Liver (tissue), 9 donors: ENCODE results near the gene CRACDL. TPM values are rescaled to one million over a fixed set of nuclear protein-coding genes. Genes with fewer than 3 reads are reported as not detected.
"Not testable (repeated sequence)": the region's sequence is repeated elsewhere in the genome, so short reads cannot be mapped to it uniquely, and the experiment has no call there.

ENCODE experiments used
- DNase-seq: peaks from one replicate; pipeline ENCODE4 v3.0.0-alpha.2; 2017; ENCODE audit warnings: low spot score
- H3K27ac ChIP-seq, 2 donors: one replicate each; pipeline ENCODE4 v1.7.0; 2013; ENCODE audit warnings: inconsistent platforms in 2 of 2, low read length in 2 of 2, control low read depth in 1 of 2, low read depth in 1 of 2, mild to moderate bottlenecking in 1 of 2
- H3K27me3 ChIP-seq, 4 donors: one replicate each; pipeline versions ENCODE4 v1.6.1 to v1.7.0; 2013; ENCODE audit warnings: low read length in 3 of 4, inconsistent platforms in 1 of 4, mild to moderate bottlenecking in 1 of 4, moderate library complexity in 1 of 4; ENCODE audit not compliant: control insufficient read depth in 4 of 4, insufficient read depth in 4 of 4
- H3K36me3 ChIP-seq, 4 donors: one replicate each; pipeline versions ENCODE4 v1.6.1 to v1.7.0; 2013; ENCODE audit warnings: low read length in 3 of 4, mild to moderate bottlenecking in 3 of 4, low read depth in 1 of 4, moderate library complexity in 1 of 4; ENCODE audit not compliant: control insufficient read depth in 4 of 4, insufficient read depth in 3 of 4
- H3K4me1 ChIP-seq, 4 donors: one replicate each; pipeline versions ENCODE4 v1.6.1 to v1.7.0; 2013; ENCODE audit warnings: low read length in 3 of 4, mild to moderate bottlenecking in 3 of 4, moderate library complexity in 1 of 4; ENCODE audit not compliant: control insufficient read depth in 4 of 4, insufficient read depth in 4 of 4
- H3K4me3 ChIP-seq, 3 donors: one replicate each; pipeline versions ENCODE4 v1.6.1 to v1.7.0; 2013; ENCODE audit warnings: low read length in 3 of 3, control low read depth in 1 of 3, low read depth in 1 of 3, mild to moderate bottlenecking in 1 of 3
- H3K9ac ChIP-seq, 2 donors: one replicate each; pipeline ENCODE4 v1.7.0; 2013; ENCODE audit warnings: low read length in 2 of 2, mild to moderate bottlenecking in 2 of 2, moderate library complexity in 2 of 2, control low read depth in 1 of 2, low read depth in 1 of 2
- H3K9me3 ChIP-seq, 4 donors: one replicate each; pipeline versions ENCODE4 v1.6.1 to v1.7.0; 2013; ENCODE audit warnings: low read length in 3 of 4; ENCODE audit not compliant: control insufficient read depth in 4 of 4
- ATF3 ChIP-seq: IDR thresholded peaks from 2 replicates; pipeline ENCODE4 v1.6.1; 2016; ENCODE audit warnings: antibody characterized with exemption
- CTCF ChIP-seq: fragments of 150-350 bp; IDR thresholded peaks from 2 replicates; pipeline ENCODE4 v1.5.1; 2017; ENCODE audit warnings: improper control_type of control experiment, low read depth, low read length; ENCODE audit not compliant: missing input control
- EGR1 ChIP-seq, 2 donors: IDR thresholded peaks; 2 replicates each; pipeline ENCODE4 v1.6.1; 2016 to 2018; ENCODE audit warnings: antibody characterized with exemption in 2 of 2, low read depth in 2 of 2
- FOXA1 ChIP-seq: IDR thresholded peaks from 2 replicates; pipeline ENCODE4 v1.6.1; 2016; ENCODE audit warnings: antibody characterized with exemption
- FOXA2 ChIP-seq: IDR thresholded peaks from 2 replicates; pipeline ENCODE4 v1.6.1; 2016; ENCODE audit warnings: antibody characterized with exemption
- GABPA ChIP-seq, 2 donors: IDR thresholded peaks in 1 of 2; conservative IDR thresholded peaks in 1 of 2; 2 replicates each; pipeline ENCODE4 v1.6.1; 2016; ENCODE audit warnings: antibody characterized with exemption in 2 of 2, mild to moderate bottlenecking in 1 of 2, moderate library complexity in 1 of 2
- HNF4A ChIP-seq, 2 donors: conservative IDR thresholded peaks; 2 replicates each; pipeline ENCODE4 v1.6.1; 2016; ENCODE audit warnings: antibody characterized with exemption in 2 of 2, mild to moderate bottlenecking in 2 of 2
- HNF4G ChIP-seq: IDR thresholded peaks from 2 replicates; pipeline ENCODE4 v1.6.1; 2016; ENCODE audit warnings: antibody characterized with exemption
- JUND ChIP-seq, 2 donors: IDR thresholded peaks; 2 replicates each; pipeline ENCODE4 v1.6.1; 2016; ENCODE audit warnings: antibody characterized with exemption in 2 of 2
- MAX ChIP-seq: IDR thresholded peaks from 2 replicates; pipeline ENCODE4 v1.6.1; 2016; ENCODE audit warnings: antibody characterized with exemption
- NR2F2 ChIP-seq: IDR thresholded peaks from 2 replicates; pipeline ENCODE4 v1.6.1; 2016; ENCODE audit warnings: antibody characterized with exemption
- RAD21 ChIP-seq, 2 donors: IDR thresholded peaks; 2 replicates each; pipeline ENCODE4 v1.6.1; 2016; ENCODE audit warnings: antibody characterized with exemption in 2 of 2, mild to moderate bottlenecking in 2 of 2
- RXRA ChIP-seq, 2 donors: IDR thresholded peaks; 2 replicates each; pipeline ENCODE4 v1.6.1; 2017 to 2018; ENCODE audit warnings: antibody characterized with exemption in 2 of 2, mild to moderate bottlenecking in 1 of 2
- SP1 ChIP-seq: IDR thresholded peaks from 2 replicates; pipeline ENCODE4 v1.6.1; 2018; ENCODE audit warnings: antibody characterized with exemption, mild to moderate bottlenecking
- TAF1 ChIP-seq: conservative IDR thresholded peaks from 2 replicates; pipeline ENCODE4 v1.6.1; 2016; ENCODE audit warnings: antibody characterized with exemption, mild to moderate bottlenecking
- YY1 ChIP-seq: IDR thresholded peaks from 2 replicates; pipeline ENCODE4 v1.6.1; 2016; ENCODE audit warnings: antibody characterized with exemption, mild to moderate bottlenecking
- ZBTB33 ChIP-seq: IDR thresholded peaks from 2 replicates; pipeline ENCODE4 v1.6.1; 2016; ENCODE audit warnings: antibody characterized with exemption
- WGBS: extraction: QIAGEN DNeasy Blood & Tissue Kit; methylation state at CpG from one replicate; pipeline ENCODE4 v1.1.7; 2013; 5-methylcytosine and 5-hydroxymethylcytosine counted together
- polyA plus RNA-seq, 2 donors: library from polyadenylated mRNA; stranded (reverse) in 1 of 2; unstranded in 1 of 2; fragments of 200-250 nt in 1 of 2; fragments of >200 nt in 1 of 2; fragmentation: Nextera tagmentation in 1 of 2; extraction: Ambion mirVana in 1 of 2; gene quantifications; one replicate each; pipeline versions ENCODE4 v1.2.1 to v1.2.3, GENCODE V29; 2013 to 2015
- total RNA-seq, 2 donors: library from RNA; depleted of rRNA; stranded (reverse); fragments of >200 nt; gene quantifications; one replicate each; pipeline ENCODE4 v1.2.3, GENCODE V29; 2014
- donor health status: healthy.
- donor health status: healthy.
- donor health status: healthy.
- donor health status: healthy.
- donor health status: healthy.

The CRACDL gene
- total and polyA plus RNA-seq, 4 donors = 0.13 to 0.46 (median 0.29) TPM

GRCh38 chr2:98881153-98881650, 54.8 kb downstream of the CRACDL start:
- TF ChIP-seq TAF1 (no peak), FOXA2 (no peak), SP1 (no peak), YY1 (no peak), RAD21 (IDR thresholded peaks at IDR 0.05) (no peak), ZBTB33 (no peak), HNF4A (conservative IDR thresholded peaks at IDR 0.05) (no peak), GABPA (IDR thresholded peaks at IDR 0.05 in 1 of 2, conservative IDR thresholded peaks at IDR 0.05 in 1 of 2) (no peak), CTCF (no peak), HNF4G (no peak), MAX (no peak), FOXA1 (no peak)
- DNase-seq = no peak
- Histone ChIP-seq H3K27ac (no peak overlapping the region), H3K9ac (no peak overlapping the region), H3K4me3 (no peak overlapping the region), H3K36me3 (no peaks in the 10 kb centered on the region), H3K4me1 (no peaks in the 10 kb centered on the region), H3K9me3 (peaks cover 0 to 4% (median 4%) of the 10 kb centered on the region in 4 donors), H3K27me3 (no peaks in the 10 kb centered on the region)
- WGBS = 79% methylated on average over 7 of the region's 7 CpGs

GRCh38 chr2:98880266-98881152, 55.5 kb downstream of the CRACDL start:
- no peak for DNase-seq
- H3K27me3 ChIP-seq = no peaks in the 10 kb centered on the region
- TF ChIP-seq FOXA1 = no peak
- no peak for TF ChIP-seq FOXA2
- no peak for TF ChIP-seq NR2F2
- TF ChIP-seq JUND (IDR thresholded peaks at IDR 0.05) = no peak
- TF ChIP-seq RAD21 (IDR thresholded peaks at IDR 0.05) = no peak
- no peak for TF ChIP-seq MAX
- TF ChIP-seq SP1 = no peak
- TF ChIP-seq GABPA (IDR thresholded peaks at IDR 0.05 in 1 of 2, conservative IDR thresholded peaks at IDR 0.05 in 1 of 2) = no peak
- no peak for TF ChIP-seq EGR1 (IDR thresholded peaks at IDR 0.05; ENCODE audit: low read depth in 2 of 2)
- TF ChIP-seq CTCF = no peak
- no peak for TF ChIP-seq ATF3
- TF ChIP-seq RXRA (IDR thresholded peaks at IDR 0.05) = no peak
- no peak for TF ChIP-seq ZBTB33

GRCh38 chr2:98877658-98878057, 58.4 kb downstream of the CRACDL start:
- not testable (repeated sequence) for H3K27ac ChIP-seq, H3K9ac ChIP-seq, H3K27me3 ChIP-seq, DNase-seq, H3K4me3 ChIP-seq, H3K36me3 ChIP-seq, H3K9me3 ChIP-seq, H3K4me1 ChIP-seq
- 93% methylated on average over 5 of the region's 5 CpGs for WGBS

More at GRCh38 chr2:98880266-98881152, 55.5 kb downstream of the CRACDL start:
- Histone ChIP-seq H3K36me3 (no peaks in the 10 kb centered on the region), H3K4me3 (no peak overlapping the region), H3K4me1 (no peaks in the 10 kb centered on the region), H3K9me3 (no peaks in the 10 kb centered on the region), H3K27ac (no peak overlapping the region), H3K9ac (no peak overlapping the region)
- WGBS = 84% methylated on average over 20 of the region's 20 CpGs
